ENCODE measurements around the gene CELA2B. TPM values are rescaled to one million over a fixed set of nuclear protein-coding genes. Genes with fewer than 3 reads are reported as not detected.

CELA2B gene
- polyA plus RNA-seq, 1 of the 3 experiments (the other 2 are of a cell fraction) = not detected

DNA sequence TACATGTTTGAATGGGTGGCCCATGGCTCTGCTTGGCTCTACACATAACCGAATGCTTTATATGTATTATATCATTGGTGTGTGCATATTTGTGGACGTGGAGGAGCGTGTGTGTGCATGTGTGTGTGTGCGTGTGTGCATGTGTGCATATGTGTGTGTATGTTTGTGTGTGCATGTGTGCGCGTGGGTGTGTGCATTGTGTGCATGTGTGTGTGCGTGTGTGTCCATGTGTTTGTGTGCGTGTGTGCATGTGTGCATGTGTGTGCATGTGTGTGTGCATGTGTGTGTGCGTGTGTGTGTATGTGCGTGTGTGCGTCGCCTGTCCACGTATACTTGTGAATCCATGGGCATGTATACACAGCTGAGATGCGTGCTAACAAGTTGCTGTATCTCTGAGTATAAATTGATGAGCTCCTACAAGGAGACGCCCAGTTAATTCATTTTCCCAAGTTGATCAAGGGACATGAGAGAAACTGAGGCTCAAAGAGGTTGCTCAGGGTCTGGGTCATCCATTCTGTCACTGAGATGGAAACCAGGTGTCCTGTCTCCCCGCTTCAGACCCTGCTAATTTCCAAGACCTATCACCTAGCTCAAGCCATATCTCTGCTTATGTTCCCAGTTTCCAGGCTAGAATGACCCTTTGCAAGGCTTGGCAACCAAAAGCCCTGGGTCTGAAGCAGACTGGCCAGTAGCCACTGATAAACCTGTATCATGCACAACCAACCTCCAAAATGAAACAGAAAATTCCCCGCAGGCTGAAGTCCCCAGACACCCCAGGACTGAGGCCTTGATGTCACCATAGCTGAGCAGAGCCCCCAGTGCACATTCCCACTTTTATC, 40.4 kb upstream of the CELA2B start:
- no peak overlapping the region for H3K4me3 ChIP-seq (ENCODE audit: low read depth in 2 of 2, low read length in 1 of 2)
- H3K27ac ChIP-seq (ENCODE audit: low read depth in 2 of 2, low read length in 1 of 2) = no peak overlapping the region
- H3K36me3 ChIP-seq (replicated peaks in 1 of 2; ENCODE audit: control insufficient read depth in 1 of 2, insufficient read depth in 2 of 2, low read length in 1 of 2) = peaks cover 0 to 2% of the 10 kb centered on the region in 2 experiments
- H3K4me1 ChIP-seq (ENCODE audit: control insufficient read depth in 1 of 2, insufficient read depth in 2 of 2, low read depth in 1 of 2, low read length in 1 of 2) = no peaks in the 10 kb centered on the region
- H2AFZ ChIP-seq (ENCODE audit: low read depth) = no peak overlapping the region
- no peak overlapping the region for H3K4me2 ChIP-seq
- H3F3A ChIP-seq (replicated peaks; ENCODE audit: insufficient read depth) = peaks cover 3% of the 10 kb centered on the region
- H3K9me3 ChIP-seq = no peaks in the 10 kb centered on the region
- no peak overlapping the region for H3K9ac ChIP-seq
- H4K20me1 ChIP-seq (ENCODE audit: insufficient read depth) = no peaks in the 10 kb centered on the region
- H3K79me2 ChIP-seq (ENCODE audit: insufficient read depth) = no peaks in the 10 kb centered on the region
- H3K9me2 ChIP-seq = no peaks in the 10 kb centered on the region
- TF ChIP-seq CHD2 (IDR thresholded peaks at IDR 0.05; ENCODE audit: low read length, partially characterized antibody) = no peak
- TF ChIP-seq FOXM1 (IDR thresholded peaks at IDR 0.05; ENCODE audit: low read depth) = no peak
- no peak for TF ChIP-seq NFIC (IDR thresholded peaks at IDR 0.05; ENCODE audit: borderline replicate concordance)
- TF ChIP-seq, protein P1, sequence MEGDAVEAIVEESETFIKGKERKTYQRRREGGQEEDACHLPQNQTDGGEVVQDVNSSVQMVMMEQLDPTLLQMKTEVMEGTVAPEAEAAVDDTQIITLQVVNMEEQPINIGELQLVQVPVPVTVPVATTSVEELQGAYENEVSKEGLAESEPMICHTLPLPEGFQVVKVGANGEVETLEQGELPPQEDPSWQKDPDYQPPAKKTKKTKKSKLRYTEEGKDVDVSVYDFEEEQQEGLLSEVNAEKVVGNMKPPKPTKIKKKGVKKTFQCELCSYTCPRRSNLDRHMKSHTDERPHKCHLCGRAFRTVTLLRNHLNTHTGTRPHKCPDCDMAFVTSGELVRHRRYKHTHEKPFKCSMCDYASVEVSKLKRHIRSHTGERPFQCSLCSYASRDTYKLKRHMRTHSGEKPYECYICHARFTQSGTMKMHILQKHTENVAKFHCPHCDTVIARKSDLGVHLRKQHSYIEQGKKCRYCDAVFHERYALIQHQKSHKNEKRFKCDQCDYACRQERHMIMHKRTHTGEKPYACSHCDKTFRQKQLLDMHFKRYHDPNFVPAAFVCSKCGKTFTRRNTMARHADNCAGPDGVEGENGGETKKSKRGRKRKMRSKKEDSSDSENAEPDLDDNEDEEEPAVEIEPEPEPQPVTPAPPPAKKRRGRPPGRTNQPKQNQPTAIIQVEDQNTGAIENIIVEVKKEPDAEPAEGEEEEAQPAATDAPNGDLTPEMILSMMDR (IDR thresholded peaks at IDR 0.05) = no peak
- TF ChIP-seq FOXJ3 (CRISPR knock-in tag; IDR thresholded peaks at IDR 0.05) = no peak
- TF ChIP-seq TCF12 (IDR thresholded peaks at IDR 0.05) = no peak
- no peak for TF ChIP-seq GATA2 (CRISPR knock-in tag; IDR thresholded peaks at IDR 0.05)
- no peak for TF ChIP-seq RFX5 (IDR thresholded peaks at IDR 0.05; ENCODE audit: low read length)
- TF ChIP-seq RAD21 (IDR thresholded peaks at IDR 0.05; ENCODE audit: low read length) = no peak
- TF ChIP-seq TEAD4 (IDR thresholded peaks at IDR 0.05; ENCODE audit: borderline replicate concordance, insufficient read depth) = no peak
- TF ChIP-seq POLR2AphosphoS5 (IDR thresholded peaks at IDR 0.05; ENCODE audit: low read depth, low read length) = no peak
- no peak for TF ChIP-seq JUND (IDR thresholded peaks at IDR 0.05)
- no peak for TF ChIP-seq MEF2A (IDR thresholded peaks at IDR 0.05; ENCODE audit: borderline replicate concordance, low read depth)
- TF ChIP-seq MAX (IDR thresholded peaks at IDR 0.05; ENCODE audit: low read depth) = no peak
- TF ChIP-seq, protein P2, sequence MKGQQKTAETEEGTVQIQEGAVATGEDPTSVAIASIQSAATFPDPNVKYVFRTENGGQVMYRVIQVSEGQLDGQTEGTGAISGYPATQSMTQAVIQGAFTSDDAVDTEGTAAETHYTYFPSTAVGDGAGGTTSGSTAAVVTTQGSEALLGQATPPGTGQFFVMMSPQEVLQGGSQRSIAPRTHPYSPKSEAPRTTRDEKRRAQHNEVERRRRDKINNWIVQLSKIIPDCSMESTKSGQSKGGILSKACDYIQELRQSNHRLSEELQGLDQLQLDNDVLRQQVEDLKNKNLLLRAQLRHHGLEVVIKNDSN (IDR thresholded peaks at IDR 0.05; ENCODE audit: borderline replicate concordance, low read depth) = no peak
- no peak for TF ChIP-seq EP300 (IDR thresholded peaks at IDR 0.05; ENCODE audit: borderline replicate concordance in 1 of 2, low read depth in 1 of 2, low read length in 1 of 2)
- TF ChIP-seq, protein P3, sequence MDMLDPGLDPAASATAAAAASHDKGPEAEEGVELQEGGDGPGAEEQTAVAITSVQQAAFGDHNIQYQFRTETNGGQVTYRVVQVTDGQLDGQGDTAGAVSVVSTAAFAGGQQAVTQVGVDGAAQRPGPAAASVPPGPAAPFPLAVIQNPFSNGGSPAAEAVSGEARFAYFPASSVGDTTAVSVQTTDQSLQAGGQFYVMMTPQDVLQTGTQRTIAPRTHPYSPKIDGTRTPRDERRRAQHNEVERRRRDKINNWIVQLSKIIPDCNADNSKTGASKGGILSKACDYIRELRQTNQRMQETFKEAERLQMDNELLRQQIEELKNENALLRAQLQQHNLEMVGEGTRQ (IDR thresholded peaks at IDR 0.05; ENCODE audit: borderline replicate concordance, low read depth, low read length) = no peak
- no peak for TF ChIP-seq ELF1 (IDR thresholded peaks at IDR 0.05)
- TF ChIP-seq SIN3A (IDR thresholded peaks at IDR 0.05; ENCODE audit: borderline replicate concordance, low read depth, low read length) = no peak
- ChIA-PET CTCF (interaction anchor here (4.4 kb wide), 1 partner anchor 111 kb away, joined by 30 read pairs; no protein-coding TSS in a partner anchor), POLR2A (no interaction called here)
- 92% methylated on average over 16 of the region's 17 CpGs for WGBS (ENCODE audit: low lambda C conversion rate)
- no peak for DNase-seq
- H3K27me3 ChIP-seq (ENCODE audit: insufficient read depth) = no peaks in the 10 kb centered on the region

Data from SK-N-SH (cell line).